Adrenal gland (tissue), 12 donors: ENCODE results near the gene DYSF. TPM values are rescaled to one million over a fixed set of nuclear protein-coding genes. Genes with fewer than 3 reads are reported as not detected.

ENCODE experiments used
- DNase-seq, 7 donors: peaks; one replicate each; pipeline ENCODE4 v3.0.0-alpha.2; 2019 to 2020
- H3K27ac ChIP-seq, 5 donors: fragments of 200-600 bp; sonication (generic) in 4 of 5; 1 replicate in 3 of 5; 2 replicates in 2 of 5; pipeline versions ENCODE4 v1.5.1 to v1.8.0; 2016 to 2020; ENCODE audit warnings: mild to moderate bottlenecking in 1 of 5
- H3K27me3 ChIP-seq: fragments of 200-600 bp; 2 replicates; pipeline ENCODE4 v1.8.0; 2021
- H3K36me3 ChIP-seq, 2 donors: fragments of 200-600 bp; replicated peaks in 1 of 2; 1 replicate in 1 of 2; 2 replicates in 1 of 2; pipeline versions ENCODE4 v1.5.1 to v1.8.0; 2018 to 2022
- H3K4me1 ChIP-seq, 2 donors: fragments of 200-600 bp; replicated peaks in 1 of 2; 1 replicate in 1 of 2; 2 replicates in 1 of 2; pipeline versions ENCODE4 v1.5.1 to v1.8.0; 2018 to 2021
- H3K4me3 ChIP-seq, 4 donors: fragments of 200-600 bp; sonication (generic) in 3 of 4; one replicate each; pipeline ENCODE4 v1.5.1; 2016 to 2018
- H3K9me3 ChIP-seq, 3 donors: fragments of 200-600 bp; sonication (generic) in 1 of 3; replicated peaks in 1 of 3; 1 replicate in 2 of 3; 2 replicates in 1 of 3; pipeline versions ENCODE4 v1.5.1 to v1.8.0; 2016 to 2021
- CTCF ChIP-seq, 6 experiments: fragments of 450-650 bp in 4 of 6; fragments of 200-600 bp in 2 of 6; sonication (generic) in 1 of 6; IDR thresholded peaks; 1 replicate in 5 of 6; 2 replicates in 1 of 6; pipeline versions ENCODE4 v1.5.1 to v1.8.0; 2016 to 2021; ENCODE audit warnings: antibody characterized with exemption in 6 of 6, mild to moderate bottlenecking in 2 of 6, moderate library complexity in 1 of 6
- POLR2A ChIP-seq, 2 donors: fragments of 450-650 bp; IDR thresholded peaks; one replicate each; pipeline ENCODE4 v1.6.1; 2017; ENCODE audit warnings: antibody characterized with exemption in 2 of 2, mild to moderate bottlenecking in 2 of 2, moderate library complexity in 1 of 2
- WGBS, 4 donors: extraction: QIAGEN DNeasy Blood & Tissue Kit in 2 of 4; methylation state at CpG; one replicate each; pipeline versions ENCODE4 v1.1.5 to v1.1.7; 2013 to 2017; 5-methylcytosine and 5-hydroxymethylcytosine counted together
- intact Hi-C, 2 donors: fragments of 100-400 bp; cut with DNase I; formaldehyde crosslinking; loops; one replicate each; pipeline versions ENCODE4 v1.14.1 to v1.15.0; 2022 to 2023
- polyA plus RNA-seq, 3 donors: library from polyadenylated mRNA; stranded (reverse); fragments of 200-250 nt in 2 of 3; fragments of 350-450 nt in 1 of 3; fragmentation: Illumina TruSeq in 1 of 3; extraction: RNeasy Lipid Tissue Mini Kit (QIAGEN cat#74804) in 1 of 3; gene quantifications; one replicate each; pipeline ENCODE4 v1.2.3, GENCODE V29; 2013 to 2014
- total RNA-seq, 9 donors: library from RNA; depleted of rRNA in 4 of 9; stranded (reverse); fragments of >200 nt in 4 of 9; fragments of 120-200 nt in 1 of 9; fragmentation: NEBNext Ultra II Directional in 1 of 9; extraction: Animal tissue kit (Norgen Biotek cat#: 25700) in 1 of 9; gene quantifications; one replicate each; pipeline versions ENCODE4 v1.1.0 to v1.2.4, GENCODE V29; 2013 to 2023
- donor health status: healthy with polysubstance abuse.
- donor health status: Bipolar disorder and iron deficiency.
- donor health status: DM: yes; HTN: yes; CAD: no.
- donor health status: DM: no; HTN: no; CAD: no.
- donor health status: DM: no; HTN: no; CAD: no.
- donor health status: DM: yes; HTN: yes; CAD: no.

DYSF gene
- total and polyA plus RNA-seq, 12 donors, result 3.2 to 22.4 (median 15.3) TPM

GRCh38 chr2:71735676-71736075 lies 282.3 kb downstream of the DYSF start:
- no peak overlapping the region for H3K4me3 ChIP-seq
- no peak for TF ChIP-seq CTCF (IDR thresholded peaks at IDR 0.05)
- no peak for TF ChIP-seq POLR2A (IDR thresholded peaks at IDR 0.05)
- H3K4me1 ChIP-seq, result no peaks in the 10 kb centered on the region
- no peak overlapping the region for H3K27ac ChIP-seq
- no peak for DNase-seq
- H3K36me3 ChIP-seq, result no peaks in the 10 kb centered on the region
- H3K9me3 ChIP-seq, result no peaks in the 10 kb centered on the region
- peaks cover 7% of the 10 kb centered on the region for H3K27me3 ChIP-seq
- intact Hi-C loops, result no loop called here
- WGBS, 4 donors, result 85 to 94% (median 90%) methylated on average over 1 of the region's 1 CpG

Other genes with a start within 250 kb of the DYSF start
- gene PAIP2B, start 226.5 kb upstream of the DYSF start, total RNA-seq, result 1 to 10 TPM in 7 of 9 donors, under 1 TPM in 2; 0.54 to 5.9 (median 3.2) TPM
- gene PAIP2B, start 226.5 kb upstream of the DYSF start, polyA plus RNA-seq, result 1 to 10 TPM in 2 of 3 donors, under 1 TPM in 1; 0.98 to 2.1 (median 1.0) TPM
- 100 to 1,000 TPM in 6 of 9 donors, 10 to 100 TPM in 3; 60.1 to 216 (median 111) TPM for gene ZNF638, start 121.8 kb upstream of the DYSF start, total RNA-seq
- gene ZNF638, start 121.8 kb upstream of the DYSF start, polyA plus RNA-seq, result 100 to 1,000 TPM in 2 of 3 donors, 10 to 100 TPM in 1; 80.8 to 525 (median 213) TPM